GM18867 (cell line): ENCODE measurements around the gene EMC6.
"Not testable (repeated sequence)": the region's sequence is repeated elsewhere in the genome, so short reads cannot be mapped to it uniquely, and the experiment has no call there.

Source experiments
- ATAC-seq: cut with Tn5 transposase; IDR thresholded peaks from one replicate; pipeline ENCODE4 v1.9.1; 2021; ENCODE audit warnings: mild to moderate bottlenecking, moderate library complexity; ENCODE audit not compliant: unreplicated experiment

EMC6 gene

DNA sequence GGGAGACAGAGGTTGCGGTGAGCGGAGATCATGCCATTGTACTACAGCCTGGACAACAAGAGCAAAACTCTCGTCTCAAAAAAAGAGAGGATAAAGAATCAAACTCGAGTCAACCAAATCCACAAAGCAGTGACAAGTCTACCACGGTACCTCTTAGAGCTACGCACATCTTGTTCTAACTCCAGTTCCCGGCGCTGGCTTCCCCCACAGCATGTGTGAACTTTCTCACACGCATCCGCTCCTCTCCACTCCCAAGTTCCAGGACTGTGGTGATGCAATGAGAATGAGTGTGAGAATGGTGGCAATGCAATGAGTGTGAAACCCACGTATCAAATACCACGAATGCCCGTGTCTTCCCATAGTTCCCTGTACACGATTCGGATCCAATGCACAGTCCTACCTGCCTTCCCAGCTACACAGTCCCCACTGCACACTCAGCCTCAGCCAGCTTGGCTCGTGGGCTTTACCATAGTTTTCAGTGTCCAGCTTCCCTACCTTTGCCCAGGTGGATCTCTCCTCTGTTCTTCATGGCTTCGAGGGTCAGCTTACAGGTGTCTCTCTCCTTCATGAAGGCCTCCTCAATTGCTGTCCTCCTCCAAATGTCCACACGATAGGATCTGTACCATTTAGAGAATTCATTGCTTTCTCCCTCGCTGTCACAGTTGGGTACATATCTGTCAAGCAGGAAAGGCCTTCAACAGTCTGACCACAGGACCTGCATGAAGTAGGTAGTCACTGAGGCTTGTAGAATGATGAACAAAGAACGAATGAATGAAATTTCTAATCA lies 36.5 kb downstream of the EMC6 start:
- ATAC-seq: no peak

DNA sequence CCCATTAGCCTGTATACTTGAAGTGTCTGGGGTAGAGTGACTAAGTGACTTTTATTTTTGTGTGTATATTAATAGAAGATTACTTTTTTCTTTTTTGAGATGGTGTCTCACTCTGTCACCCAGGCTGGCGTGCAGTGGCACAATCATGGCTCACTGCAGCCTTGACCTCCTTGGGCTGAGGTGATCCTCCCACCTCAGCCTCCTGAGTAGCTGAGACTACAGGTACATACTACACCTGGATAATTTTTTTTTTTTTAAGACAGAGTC lies 37.0 kb downstream of the EMC6 start:
- ATAC-seq: not testable (repeated sequence)

DNA sequence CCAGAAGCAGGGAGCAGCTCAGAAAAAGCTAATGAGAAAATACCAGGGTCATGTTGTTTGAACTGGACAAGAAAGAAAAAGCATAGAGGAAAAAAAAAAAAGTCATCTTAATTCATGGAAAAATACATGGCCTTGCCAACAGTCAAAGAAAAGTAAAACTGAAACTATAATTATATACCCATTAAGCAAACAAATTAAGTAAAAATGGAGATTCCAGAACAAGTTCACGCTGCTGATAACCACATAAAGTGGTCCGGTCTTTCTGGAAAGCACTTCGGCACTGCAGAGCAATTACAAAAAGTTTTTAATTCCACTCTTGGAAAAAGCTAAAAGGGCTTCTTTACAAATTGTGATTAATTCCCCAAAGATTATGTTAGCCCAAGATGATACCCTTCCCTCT lies 39.8 kb downstream of the EMC6 start:
- ATAC-seq: no peak

DNA sequence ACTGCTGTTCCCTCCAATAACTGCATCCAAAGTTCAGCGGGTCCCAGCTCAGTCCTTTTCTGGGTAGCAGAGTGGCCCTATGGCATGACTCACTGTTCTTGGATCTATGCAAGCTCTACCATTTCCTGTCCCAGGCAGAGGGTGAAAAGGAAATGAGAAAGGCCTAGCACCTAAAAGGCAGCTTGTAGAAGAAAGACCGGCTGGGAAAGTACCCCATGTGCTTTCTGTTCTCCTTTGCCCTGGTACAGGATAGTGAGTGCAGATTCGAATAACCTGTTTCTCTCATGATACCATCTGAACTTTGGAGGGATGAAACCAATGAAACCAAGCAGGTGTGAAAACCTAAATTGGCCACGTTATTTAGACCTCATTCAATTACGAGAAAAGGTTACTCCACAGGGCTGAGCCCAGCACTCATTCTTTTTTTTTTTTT lies 42.4 kb downstream of the EMC6 start:
- peak; percentile 94 for ATAC-seq

DNA sequence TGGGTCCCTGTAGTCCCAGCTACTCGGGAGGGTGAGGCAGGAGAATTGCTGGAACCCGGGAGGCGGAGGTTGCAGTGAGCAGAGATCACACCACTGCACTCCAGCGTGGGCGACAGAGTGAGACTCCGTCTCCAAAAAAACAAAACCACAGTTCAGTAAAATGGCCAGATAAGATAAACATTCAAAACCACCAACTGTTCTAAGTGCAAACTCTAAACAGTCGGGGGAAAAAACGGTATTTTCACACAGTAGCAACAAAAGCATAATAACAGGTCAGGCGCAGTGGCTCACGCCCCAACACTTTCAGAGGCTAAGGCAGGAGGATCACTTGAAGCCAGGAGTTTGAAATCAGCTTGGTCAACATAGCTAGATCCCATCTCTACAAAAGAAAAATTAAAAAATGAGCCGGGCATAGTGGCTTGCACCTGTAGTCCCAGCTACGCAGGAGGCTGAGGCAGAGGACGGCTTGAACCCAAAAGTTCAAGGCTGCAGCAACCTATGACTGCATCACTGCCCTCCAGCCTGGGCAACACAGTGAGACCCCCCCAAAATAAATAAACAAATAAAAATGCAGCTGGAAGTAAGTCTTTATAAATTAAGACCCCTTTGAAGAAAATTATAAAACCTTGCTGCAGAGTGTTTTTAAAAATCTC lies 44.3 kb downstream of the EMC6 start:
- no peak for ATAC-seq

DNA sequence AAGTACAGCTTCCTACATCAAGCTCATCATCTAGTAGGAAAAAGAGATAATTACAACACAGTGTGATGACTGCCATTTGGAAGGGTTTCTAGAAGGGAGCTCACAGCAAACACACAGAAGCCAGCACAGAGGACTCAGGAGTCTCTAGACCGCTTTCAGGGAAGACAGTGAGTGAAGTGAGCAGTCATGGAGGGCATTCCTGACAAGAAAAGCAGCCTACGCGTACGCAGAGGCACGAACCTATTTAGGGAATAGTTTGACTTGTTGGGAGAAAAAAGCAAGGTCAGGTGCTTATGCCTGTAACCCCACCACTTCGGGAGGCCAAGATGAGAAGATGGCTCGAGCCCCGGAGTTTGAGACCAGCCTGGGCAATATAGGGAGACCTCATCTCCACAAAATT lies 46.7 kb downstream of the EMC6 start:
- ATAC-seq: no peak

DNA sequence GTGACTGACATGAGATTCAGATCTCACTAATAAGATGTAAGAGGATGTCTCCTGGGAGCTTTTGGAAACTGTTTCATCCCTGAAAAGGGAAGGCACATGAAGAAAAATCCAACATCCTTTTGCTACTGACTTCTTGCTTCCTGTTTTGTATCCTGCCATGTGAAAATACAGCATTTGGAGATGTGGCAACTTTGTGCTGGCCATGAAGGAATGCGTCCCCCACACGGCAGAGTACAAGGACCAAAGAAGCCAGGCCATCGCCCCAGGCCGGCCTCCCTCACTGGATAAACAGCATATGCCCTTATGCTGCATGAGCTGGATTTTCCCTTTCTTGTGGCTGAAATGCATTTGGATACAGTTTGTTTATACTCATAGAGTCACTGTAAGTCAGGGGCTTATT lies 49.6 kb downstream of the EMC6 start:
- no peak for ATAC-seq

DNA sequence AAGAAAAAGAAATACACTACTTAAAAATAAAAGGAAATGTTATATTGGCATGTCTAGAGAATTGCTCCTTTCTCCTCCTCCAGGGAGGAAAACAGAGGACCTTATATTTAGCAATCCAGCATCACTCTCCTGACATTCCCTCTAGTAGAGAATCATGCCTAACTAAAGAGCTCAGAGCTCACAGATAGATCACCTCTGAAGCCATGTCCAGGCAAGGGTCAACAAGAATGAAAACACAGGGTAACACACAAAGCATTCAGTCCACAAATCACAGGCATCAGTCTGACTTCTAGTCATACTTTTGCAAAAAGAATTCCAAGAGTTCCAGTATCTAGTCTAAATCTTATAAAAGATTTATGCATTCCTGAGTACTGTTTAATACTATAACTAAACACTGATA lies 50.7 kb downstream of the EMC6 start:
- ATAC-seq: no peak
